ENCODE results near the gene NDUFS2. TPM values are rescaled to one million over a fixed set of nuclear protein-coding genes. Genes with fewer than 3 reads are reported as not detected.
A peak's percentile ranks its signal among the peaks of the same experiment; 100 is the strongest.

Gene NDUFS2
- total RNA-seq, 1 experiment from 2014 or later: 147 TPM

GRCh38 chr1:161166669-161167548 is 35.3 kb upstream of the NDUFS2 start:
- no peak for DNase-seq (ENCODE audit: low read depth, low spot score)
- in situ Hi-C loops (cut with HindIII; ENCODE audit: low pct_unique_long_range_greater_than_20kb, low sequenced_read_pairs): no loop called here

GRCh38 chr1:161168906-161169305 is 33.3 kb upstream of the NDUFS2 start:
- in situ Hi-C loops (cut with HindIII; ENCODE audit: low pct_unique_long_range_greater_than_20kb, low sequenced_read_pairs): no loop called here
- DNase-seq (ENCODE audit: low read depth, low spot score): no peak

GRCh38 chr1:161171191-161171590 is 31.0 kb upstream of the NDUFS2 start:
- in situ Hi-C loops (cut with HindIII; ENCODE audit: low pct_unique_long_range_greater_than_20kb, low sequenced_read_pairs): no loop called here
- no peak for DNase-seq (ENCODE audit: low read depth, low spot score)

GRCh38 chr1:161171696-161172095 is 30.5 kb upstream of the NDUFS2 start:
- DNase-seq (ENCODE audit: low read depth, low spot score): no peak
- in situ Hi-C loops (cut with HindIII; ENCODE audit: low pct_unique_long_range_greater_than_20kb, low sequenced_read_pairs): no loop called here

DNA sequence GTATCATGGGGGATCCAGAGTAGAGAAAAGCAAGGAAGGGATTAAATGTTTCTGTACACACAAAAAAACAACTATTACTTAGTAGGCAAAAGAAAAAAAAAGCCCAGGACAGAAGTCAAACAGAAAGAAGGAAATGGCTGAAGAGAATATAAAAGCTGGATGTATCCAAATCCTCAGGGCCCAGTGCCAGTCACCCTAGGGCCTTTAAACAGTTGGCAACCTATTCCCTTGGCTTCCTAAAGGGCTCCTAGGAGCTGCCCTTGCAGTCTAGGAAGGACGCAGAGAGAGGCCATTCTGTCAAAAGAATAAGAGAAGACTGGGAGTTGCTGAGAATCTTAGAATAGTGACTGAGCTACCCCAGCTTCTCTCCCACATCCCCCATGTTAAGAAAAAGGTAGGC is 29.8 kb upstream of the NDUFS2 start:
- DNase-seq (ENCODE audit: low read depth, low spot score): no peak
- in situ Hi-C loops (cut with HindIII; ENCODE audit: low pct_unique_long_range_greater_than_20kb, low sequenced_read_pairs): no loop called here

DNA sequence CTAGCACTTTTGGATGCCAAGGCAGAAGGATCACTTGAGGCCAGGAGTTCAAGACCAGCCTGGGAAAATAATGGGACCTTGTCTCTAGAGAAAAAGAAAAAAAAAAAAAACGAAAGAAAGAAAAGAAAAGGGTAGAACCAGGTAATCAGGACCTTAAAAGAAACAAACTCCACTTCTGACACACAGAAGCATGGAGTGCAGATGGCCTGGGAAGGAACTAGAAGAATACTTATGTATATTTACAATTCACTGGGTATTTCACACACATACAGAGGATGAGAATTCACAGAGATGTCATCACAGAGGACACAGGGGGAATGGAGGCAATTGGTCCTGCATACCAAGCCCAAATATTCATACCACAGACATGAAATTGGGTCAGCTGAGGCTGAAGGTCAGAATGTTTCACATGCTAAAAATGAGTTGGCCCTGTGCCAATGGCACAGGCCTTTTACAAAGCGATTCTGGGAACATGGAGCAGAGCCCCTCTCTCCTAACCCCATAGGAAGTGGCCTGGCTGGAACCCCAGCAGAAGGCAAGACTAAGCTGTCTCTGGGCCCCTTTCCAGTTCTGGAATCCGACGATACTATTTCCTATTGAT is 29.3 kb upstream of the NDUFS2 start:
- in situ Hi-C loops (cut with HindIII; ENCODE audit: low pct_unique_long_range_greater_than_20kb, low sequenced_read_pairs): no loop called here
- DNase-seq (ENCODE audit: low read depth, low spot score): no peak

GRCh38 chr1:161173711-161174110 is 28.5 kb upstream of the NDUFS2 start:
- DNase-seq (ENCODE audit: low read depth, low spot score): no peak
- in situ Hi-C loops (cut with HindIII; ENCODE audit: low pct_unique_long_range_greater_than_20kb, low sequenced_read_pairs): no loop called here

DNA sequence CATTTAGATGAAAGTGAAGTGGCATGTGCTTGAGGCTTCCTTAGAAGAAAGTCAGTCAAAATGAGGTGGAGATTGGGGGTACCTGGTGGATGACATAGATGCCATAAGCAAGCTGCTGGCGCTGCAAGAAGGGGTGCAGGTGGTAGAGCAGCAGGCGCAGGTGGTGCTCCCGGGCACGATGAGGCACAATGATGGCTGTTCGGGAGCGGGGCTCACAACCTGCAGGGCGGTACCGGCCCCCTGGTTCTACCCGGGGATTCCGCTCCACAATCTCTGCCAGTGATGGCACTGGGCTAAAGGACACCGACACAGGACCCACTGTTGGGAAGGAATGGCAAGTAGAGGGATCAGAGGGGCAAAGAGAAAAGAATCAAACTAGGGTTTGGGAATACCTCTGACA is 27.3 kb upstream of the NDUFS2 start:
- DNase-seq (ENCODE audit: low read depth, low spot score): no peak
- in situ Hi-C loops (cut with HindIII; ENCODE audit: low pct_unique_long_range_greater_than_20kb, low sequenced_read_pairs): no loop called here

DNA sequence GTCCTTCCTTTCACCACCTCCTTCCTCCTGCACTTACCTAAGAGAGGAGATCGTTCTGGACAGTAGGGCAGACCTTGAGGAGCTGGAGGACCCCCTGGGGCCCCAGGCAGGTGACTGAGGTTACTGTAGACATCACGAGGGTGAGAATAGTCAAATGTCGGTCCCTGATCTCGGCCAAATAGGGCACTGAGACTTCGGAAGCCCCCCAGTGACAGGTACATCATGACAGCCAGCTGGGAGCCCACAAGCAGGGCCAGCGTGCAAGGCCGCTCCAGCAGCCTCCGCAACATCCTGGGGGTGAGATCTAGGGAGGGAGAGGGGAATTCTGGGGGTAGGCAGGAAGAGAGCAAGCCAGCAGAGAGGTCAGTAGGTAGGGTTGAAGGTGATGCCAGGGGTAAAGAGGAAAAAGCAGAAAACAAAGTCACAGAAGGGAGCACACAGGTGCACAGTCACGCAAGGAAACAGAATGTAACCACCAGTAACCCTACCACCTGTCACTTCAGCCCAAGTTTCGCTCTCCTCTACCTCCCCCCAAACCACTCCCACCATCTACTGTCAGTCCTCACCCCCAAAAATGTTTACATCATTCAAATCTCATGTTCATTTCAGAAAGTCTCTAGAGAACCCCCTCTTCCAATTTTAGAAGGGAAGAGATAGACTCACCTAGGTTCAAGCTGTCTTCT is 26.3 kb upstream of the NDUFS2 start:
- in situ Hi-C loops (cut with HindIII; ENCODE audit: low pct_unique_long_range_greater_than_20kb, low sequenced_read_pairs): no loop called here
- no peak for DNase-seq (ENCODE audit: low read depth, low spot score)

DNA sequence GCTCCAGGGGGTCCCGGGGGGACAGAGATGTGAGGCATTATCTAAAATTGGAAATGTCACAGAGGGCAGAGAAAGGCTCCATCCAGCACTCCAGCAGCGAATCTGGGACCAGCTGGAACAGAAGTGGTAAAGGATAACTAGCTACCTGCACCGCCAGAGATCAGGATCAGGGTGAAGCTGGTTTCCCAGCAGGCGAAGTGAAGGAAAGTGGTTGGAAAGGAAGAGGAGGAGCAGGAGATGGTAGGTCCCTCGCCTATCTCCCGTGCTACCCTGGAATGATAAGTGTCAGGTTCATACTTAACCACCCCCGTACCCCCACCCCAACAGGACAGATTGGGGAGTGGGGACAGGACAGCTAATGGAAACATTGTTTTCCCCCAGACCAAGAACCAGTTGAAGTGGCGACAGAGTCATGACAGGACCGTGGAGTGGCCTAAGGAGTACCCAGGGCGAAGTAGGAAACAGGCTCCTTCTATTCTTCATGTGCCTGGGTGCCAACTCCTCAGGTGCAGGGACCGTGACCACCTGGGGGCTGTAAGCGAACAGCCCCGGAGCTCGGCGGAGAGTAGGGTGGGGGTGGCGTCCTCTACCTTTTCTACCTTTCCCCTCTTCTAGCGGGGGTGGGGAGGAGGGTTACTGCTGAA is 25.6 kb upstream of the NDUFS2 start:
- in situ Hi-C loops (cut with HindIII; ENCODE audit: low pct_unique_long_range_greater_than_20kb, low sequenced_read_pairs): no loop called here
- no peak for DNase-seq (ENCODE audit: low read depth, low spot score)

DNA sequence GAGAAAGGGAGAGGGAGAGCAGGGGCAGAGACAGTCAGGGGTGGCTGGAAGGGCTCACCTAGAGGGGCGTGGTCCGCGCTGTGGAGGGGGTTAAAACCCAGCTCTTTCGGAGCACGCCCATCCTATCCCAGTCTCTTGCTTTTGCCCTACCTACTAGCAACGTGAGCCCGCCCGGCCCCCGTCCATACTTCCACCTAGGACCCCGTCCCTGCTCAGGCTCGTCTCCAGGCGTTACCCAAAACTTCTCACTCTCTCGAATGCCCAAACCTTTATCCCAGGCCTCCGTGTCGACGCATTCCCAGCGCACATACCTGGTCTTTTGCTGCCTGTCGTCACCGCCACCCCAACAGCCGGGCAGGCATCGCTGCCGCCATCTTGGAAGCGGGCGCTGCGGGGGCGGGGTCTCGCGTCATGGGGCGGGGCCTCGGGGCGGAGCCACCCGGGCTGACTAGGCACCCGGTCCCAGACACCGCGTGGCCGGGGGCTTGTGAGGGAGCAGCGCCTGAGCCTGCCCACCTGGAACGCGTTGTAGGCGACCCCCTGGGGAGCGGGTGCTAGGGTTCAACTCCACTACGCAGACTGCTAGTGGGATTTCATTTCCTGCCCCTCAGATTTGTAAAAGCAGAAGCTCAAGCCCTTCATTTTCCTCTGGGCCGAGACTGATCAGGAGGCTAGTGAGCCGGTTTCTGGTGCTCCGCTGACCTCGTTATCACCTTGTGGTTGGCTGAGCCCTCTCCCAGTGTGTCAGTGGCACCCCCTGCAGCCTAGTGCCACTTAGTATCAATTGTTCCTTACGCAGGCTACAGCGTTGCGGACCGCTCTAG is 24.8 kb upstream of the NDUFS2 start, which contains the start of gene B4GALT3:
Gene B4GALT3, minus strand, starts transcription at position 396 of the 824 bp plus-strand sequence. CDS start 1,447 bp downstream, outside the sequence.
- in situ Hi-C loops (cut with HindIII; ENCODE audit: low pct_unique_long_range_greater_than_20kb, low sequenced_read_pairs): no loop called here
- DNase-seq (ENCODE audit: low read depth, low spot score): peak; percentile 73

- DNase-seq (ENCODE audit: low read depth, low spot score): no peak
- in situ Hi-C loops (cut with HindIII; ENCODE audit: low pct_unique_long_range_greater_than_20kb, low sequenced_read_pairs): no loop called here
Measured at GRCh38 chr1:161177936-161178244, 24.3 kb upstream of the NDUFS2 start.

DNA sequence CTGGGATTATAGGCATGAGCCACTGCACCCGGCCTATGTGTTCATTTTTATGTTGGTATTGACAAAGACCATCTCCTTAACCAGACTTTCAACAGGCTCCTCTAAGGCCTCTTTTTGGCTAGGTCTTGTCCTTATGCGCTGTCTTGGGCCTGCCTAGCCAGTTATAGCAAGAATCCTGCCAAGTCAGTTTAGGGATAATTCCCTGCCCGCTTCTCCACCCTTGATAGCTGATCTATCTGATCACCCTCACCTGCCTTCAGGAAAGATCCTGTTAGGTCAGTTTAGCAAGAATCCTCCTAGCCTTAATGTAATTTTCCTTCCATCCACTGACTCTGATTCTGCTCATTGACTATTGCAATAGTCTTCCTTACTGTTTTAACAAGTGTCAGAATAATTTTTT is 22.5 kb upstream of the NDUFS2 start:
- DNase-seq (ENCODE audit: low read depth, low spot score): no peak
- in situ Hi-C loops (cut with HindIII; ENCODE audit: low pct_unique_long_range_greater_than_20kb, low sequenced_read_pairs): no loop called here

- in situ Hi-C loops (cut with HindIII; ENCODE audit: low pct_unique_long_range_greater_than_20kb, low sequenced_read_pairs): no loop called here
- DNase-seq (ENCODE audit: low read depth, low spot score): peak; percentile 62
Measured at GRCh38 chr1:161180639-161181038, 21.5 kb upstream of the NDUFS2 start.

- in situ Hi-C loops (cut with HindIII; ENCODE audit: low pct_unique_long_range_greater_than_20kb, low sequenced_read_pairs): no loop called here
- DNase-seq (ENCODE audit: low read depth, low spot score): no peak
Measured at GRCh38 chr1:161182214-161182613, 20.0 kb upstream of the NDUFS2 start.

DNA sequence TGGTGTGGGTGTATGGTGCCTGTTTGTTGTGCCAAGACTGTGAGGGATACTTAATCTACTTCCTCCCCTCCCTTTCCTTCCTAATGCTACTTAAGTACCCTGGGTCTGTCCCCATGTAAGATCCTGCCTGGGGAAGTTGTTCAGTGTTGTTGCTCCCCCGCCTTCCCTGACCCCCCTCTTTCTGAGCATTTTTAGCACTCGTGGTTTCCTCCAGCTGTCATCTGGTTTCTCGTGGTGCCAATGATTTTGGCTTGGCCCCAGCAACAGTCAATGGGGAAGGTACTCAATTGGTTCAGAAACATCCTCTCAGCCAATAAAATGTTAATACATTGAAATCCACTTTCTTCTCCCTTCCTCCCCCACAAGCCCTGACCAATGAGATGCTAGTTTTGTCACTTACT is 16.9 kb upstream of the NDUFS2 start:
- DNase-seq (ENCODE audit: low read depth, low spot score): peak; percentile 94
- in situ Hi-C loops (cut with HindIII; ENCODE audit: low pct_unique_long_range_greater_than_20kb, low sequenced_read_pairs): no loop called here

GRCh38 chr1:161185732-161186311 is 16.3 kb upstream of the NDUFS2 start:
- in situ Hi-C loops (cut with HindIII; ENCODE audit: low pct_unique_long_range_greater_than_20kb, low sequenced_read_pairs): no loop called here
- DNase-seq (ENCODE audit: low read depth, low spot score): no peak
